Occipital lobe (tissue), 2 donors: ENCODE measurements around the gene RSAD1. TPM values are rescaled to one million over a fixed set of nuclear protein-coding genes. Genes with fewer than 3 reads are reported as not detected.

ENCODE experiments used
- DNase-seq: peaks from one replicate; lab custom pipeline; 2025; lab: John Stamatoyannopoulos, UW
- total RNA-seq: library from RNA; depleted of rRNA; stranded (reverse); fragments of >200 nt; gene quantifications from one replicate; pipeline ENCODE4 v1.2.3, GENCODE V29; 2014

RSAD1 gene
- total RNA-seq, 1 donor from 2014 or later, result 24.2 TPM

DNA sequence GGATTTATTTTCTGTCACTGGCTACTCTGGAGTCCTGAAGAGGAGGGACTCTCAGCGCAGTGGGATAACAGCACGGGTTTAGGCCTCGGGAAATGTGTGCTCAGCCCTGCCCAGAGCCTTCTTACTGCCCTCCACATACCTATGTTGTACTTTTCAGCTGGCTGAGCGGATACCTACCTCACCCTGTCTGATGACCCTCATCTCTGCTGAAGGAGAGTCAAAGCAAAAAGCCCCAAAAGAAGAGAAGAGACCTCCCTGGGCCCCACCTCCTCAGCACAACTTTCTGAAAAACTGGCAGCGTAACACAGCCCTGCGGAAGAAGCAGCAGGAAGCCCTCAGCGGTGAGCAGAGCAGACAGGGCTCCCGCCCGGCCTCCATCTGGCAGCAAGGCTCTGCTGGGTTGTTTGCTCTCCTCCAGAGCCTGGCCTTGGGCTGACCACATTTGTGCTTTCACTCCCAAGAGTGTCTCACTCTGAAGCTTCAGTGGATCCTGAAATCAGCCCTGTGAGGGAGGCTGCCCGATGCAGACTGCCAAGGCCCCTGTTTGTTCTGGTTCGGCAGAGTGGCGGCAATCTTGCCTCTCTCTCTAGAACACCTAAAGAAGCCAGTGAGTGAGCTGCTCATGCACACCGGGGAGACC, 39.8 kb downstream of the RSAD1 start:
- no peak for DNase-seq

DNA sequence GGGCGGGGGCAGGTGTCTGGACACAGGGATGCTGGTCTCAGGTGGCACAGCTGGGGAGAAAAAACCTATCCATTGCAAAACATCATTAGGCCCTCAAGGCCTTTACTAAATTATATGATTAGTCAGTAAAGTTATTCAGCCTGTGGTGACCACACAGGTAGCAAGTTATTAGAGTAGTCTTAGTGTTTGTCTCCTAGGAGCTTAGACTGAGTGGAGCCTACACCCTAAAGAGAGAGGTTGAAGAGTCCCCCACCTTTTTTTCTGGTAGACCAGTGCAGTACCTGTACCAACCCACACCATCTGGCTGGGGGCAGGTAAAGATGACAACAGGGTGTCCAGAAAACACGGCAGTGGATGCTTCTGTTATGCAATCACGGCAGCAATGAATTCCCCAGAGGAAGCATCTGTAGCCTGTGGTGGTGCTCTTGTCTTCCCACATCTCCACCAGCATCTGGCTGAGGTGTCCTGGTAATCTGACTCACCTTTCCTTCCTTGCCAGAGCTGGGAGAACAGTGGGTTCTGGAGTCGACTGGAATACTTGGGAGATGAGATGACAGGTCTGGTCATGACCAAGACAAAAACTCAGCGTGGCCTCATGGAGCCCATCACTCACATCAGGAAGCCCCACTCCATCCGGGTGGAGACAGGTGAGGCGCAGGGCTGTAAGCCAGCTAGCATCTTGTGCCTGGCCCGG, 40.6 kb downstream of the RSAD1 start:
- no peak for DNase-seq

DNA sequence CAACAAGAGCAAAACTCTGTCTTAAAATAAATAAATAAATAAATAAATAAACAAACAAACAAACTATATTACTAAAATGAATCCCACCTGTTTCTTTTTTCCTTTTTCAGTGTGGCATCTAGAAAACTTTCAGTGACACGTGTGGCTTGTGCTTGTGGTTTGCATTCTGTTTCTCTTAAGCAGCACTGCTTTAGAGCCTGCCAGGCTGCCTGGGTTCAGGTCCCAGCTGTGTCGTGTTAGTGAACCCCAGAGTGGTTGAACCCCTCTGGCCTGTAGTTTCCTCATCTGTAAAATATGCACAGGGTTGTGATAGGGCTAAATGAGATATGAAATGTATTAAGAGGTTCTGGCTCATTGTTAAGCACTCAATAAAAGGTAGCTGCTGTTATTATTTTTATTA, 41.8 kb downstream of the RSAD1 start:
- DNase-seq, result no peak

DNA sequence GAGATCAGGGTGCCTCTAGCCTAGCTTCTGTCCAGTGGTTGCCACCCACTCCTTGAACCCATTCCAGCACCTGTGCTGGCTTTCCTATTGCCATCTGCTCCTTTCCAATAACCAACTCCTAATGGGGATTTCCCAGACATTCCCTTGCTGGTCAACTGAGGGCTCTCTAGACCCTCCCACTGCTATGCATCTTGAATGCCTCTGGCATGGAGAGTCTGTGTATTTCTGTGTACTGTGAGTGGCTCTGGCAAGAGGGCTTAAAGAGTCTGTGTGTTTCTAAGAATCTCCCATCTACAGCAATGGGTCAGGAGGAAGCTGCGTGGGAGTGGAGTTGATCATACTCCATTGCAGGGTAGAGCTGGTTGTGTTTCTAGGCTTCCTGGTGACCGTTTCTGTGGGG, 42.9 kb downstream of the RSAD1 start:
- DNase-seq, result no peak

DNA sequence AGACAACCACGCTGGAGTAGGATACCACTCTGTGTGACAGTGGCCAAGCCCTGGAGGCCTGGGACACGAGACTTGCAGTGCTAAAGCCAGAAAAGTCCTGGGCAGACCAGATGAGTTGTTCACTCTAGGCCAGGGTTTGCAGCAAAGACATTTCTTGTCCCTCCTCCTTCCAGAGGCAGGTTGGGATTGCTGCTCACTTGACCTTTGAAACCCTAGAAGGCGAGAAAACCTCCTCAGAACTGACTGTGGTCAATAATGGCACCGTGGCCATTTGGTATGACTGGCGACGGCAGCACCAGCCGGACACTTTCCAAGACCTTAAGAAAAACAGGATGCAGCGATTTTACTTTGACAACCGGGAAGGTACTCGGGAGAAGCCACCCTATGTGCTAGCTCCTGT, 44.1 kb downstream of the RSAD1 start:
- no peak for DNase-seq

DNA sequence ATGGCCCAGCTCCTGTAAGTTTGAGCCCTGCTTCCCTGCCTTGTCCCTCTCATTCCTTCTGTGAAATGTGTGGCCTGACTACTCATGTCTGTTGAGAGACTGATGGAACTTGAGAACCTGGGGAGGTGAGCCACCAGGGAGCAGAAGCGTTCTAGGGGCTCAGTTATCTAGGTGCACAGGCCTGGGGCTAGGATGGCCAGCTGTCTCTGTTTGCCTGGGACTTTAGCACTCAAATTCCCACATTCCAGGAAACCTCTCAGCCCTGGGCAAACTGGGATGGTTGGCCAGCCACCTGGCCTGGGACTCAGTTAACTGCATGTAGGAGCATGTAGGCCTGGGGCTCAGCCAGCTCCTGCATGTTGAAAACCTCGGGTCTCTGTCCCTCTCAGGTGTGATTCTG, 44.5 kb downstream of the RSAD1 start:
- no peak for DNase-seq

DNA sequence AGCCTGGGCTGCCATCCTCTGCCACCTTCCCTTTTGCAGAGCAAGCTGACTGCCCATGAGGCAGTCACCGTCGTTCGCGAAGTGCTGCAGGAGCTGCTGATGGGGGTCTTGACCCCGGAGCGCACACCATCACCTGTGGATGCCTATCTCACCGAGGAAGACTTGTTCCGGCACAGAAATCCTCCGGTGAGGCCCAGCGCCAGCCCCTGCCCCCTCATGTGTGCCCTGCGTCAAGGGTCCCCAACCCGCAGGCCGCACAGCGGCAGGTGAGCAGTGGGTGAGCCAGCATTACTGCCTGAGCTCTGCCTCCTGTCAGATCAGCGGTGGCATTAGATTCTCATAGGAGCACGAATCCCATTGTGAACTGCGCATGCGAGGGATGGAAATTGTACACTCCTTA, 46.2 kb downstream of the RSAD1 start:
- no peak for DNase-seq

DNA sequence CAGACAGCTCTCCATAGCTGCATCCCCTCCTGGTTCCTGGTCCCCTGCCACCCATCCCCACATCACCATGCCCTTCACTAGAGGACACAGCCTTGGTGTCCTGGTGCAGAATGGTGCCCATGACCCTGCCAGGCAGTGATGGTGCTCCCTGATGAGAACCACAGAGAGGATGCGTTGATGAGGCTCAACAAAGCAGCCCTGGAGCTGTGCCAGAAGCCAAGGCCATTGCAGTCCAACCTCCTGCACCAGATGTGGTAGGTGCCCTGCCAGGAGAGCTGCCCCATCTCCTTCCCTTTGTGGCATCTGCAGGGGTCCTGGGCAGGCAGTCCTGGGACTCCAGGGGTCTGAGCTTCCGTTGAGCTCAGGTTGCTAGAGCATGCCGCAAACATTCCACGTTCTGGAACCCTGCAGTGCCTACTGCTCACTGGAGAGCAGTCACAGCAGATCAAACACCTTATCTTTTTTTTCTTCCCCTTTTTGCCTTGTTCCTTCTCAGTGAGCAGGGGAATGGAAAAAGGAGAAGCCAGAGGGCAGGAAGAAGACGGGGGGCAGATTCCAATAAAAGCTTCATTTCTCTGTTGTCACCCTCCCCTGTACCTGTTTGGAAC, 48.6 kb downstream of the RSAD1 start:
- no peak for DNase-seq

DNA sequence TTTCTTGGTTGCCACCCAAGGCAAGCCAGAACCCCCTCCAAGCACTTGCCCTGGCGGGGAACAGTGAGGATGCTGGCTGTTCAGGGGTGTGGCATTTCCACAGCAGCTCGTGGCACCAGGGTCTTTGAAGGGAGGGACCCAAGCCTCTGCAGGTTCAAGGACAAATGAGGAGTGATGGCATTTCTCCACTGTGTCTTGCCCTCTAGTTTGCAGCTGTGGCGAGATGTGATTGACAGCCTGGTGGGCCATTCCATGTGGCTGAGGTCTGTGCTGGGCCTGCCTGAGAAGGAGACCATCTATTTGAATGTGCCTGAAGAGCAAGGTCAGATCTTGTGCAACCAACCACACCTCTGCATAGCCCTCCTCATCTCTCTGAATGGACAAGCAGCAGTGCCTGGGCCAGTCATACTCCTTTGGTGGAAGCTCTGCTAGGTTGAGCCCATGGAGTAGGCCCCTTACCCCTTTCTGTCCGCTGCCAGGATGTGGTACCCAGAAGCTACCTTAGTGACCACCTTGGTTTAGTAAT, 49.4 kb downstream of the RSAD1 start:
- no peak for DNase-seq

DNA sequence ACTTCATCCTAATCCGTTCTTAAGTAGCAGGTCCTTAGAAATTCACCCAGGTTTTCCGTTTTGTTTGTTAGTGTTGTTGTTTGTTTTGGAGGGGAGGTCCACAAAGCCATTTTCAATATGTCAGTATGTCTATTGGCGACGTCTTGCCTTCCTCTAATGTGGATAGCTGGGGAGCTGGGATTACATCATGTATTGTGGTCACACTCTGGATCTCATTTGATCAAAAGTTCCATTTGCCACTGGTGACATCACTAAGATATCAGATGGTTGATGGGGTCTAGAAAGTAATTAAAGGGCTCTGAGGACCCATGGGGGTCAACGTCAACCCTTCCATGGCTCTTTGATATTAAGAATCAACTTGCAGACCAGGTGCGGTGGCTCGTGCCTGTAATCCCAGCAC, 51.2 kb downstream of the RSAD1 start:
- no peak for DNase-seq

DNA sequence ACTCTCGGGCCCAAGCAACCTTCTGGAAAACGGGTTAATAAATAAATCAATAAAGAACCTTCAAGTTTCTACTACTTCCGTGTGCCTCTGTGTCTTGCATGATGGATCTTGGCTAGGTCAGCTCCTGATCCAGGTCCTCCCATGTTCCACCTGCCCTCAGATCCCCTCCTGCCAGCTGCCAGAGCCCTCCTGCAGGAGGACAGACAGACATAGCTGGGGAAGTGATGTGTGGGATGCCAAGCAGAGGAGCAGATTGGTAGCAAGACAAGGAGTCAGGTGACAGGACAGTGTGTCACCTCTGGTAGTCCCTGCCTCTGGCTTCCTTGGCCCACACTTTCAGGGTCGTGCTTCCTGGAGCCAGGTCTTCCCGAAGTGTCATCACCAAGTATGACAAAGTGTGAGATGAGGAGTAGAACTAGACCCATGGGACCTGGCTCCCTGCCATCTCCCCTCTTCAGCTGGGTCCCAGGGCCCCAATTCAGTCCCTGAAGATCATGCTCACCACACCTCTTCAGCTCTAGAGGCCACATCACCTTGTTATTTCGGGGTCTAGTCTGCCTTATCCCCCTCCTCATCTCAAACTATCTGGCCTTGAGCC, 52.9 kb downstream of the RSAD1 start:
- no peak for DNase-seq

DNA sequence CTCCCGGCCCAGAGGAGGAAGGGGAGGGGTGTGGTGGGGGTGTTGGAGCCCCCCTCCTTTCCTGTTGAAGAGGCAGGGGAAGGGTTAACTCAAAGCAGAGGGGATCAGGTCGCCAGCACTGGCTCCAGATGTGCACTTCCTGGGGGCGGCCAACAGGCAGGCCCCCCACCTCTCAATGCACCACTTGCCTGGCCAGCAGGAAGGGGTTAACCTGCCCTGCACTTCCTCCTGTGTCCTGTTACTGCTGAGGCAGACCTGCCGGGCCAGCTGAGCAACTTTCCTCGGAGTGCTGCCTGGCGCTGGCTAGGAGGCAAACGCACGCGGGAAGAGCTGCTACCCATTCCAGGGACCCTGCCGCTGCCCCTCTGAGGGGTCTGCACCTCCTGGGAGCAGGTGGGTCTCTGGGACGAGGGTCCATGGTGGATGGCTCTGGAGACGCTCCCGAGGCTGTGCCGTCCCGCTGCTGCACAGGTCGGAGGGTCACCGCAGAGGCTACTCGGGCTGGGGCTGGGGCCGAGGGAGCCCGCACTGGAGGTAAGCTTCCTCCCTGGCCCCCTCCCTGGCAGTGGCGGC, 53.9 kb downstream of the RSAD1 start, which contains the start of gene EPN3:
Gene EPN3, plus strand, starts transcription at position 284 of the 573 bp plus-strand sequence. CDS start 3,822 bp downstream, outside the sequence.
- no peak for DNase-seq

DNA sequence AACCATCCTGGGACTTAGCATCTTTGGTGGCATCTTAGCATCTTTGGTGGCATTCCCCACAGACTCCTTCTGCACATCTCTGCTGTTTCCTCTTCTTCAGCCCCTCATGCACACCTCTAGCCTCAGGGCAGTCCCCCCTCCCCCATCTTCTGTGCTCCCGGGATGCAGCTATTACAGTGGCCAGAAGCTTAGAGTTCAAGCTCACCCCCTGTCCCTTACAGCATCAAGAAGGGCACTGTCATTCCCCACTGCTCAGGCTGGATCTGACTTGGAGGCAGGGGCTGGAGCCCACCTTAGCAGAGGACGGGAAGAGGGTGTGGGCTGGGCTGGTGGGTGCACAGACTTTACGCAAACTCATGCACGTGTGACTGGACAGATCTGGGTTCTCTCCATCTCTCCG, 54.5 kb downstream of the RSAD1 start:
- DNase-seq, result no peak

DNA sequence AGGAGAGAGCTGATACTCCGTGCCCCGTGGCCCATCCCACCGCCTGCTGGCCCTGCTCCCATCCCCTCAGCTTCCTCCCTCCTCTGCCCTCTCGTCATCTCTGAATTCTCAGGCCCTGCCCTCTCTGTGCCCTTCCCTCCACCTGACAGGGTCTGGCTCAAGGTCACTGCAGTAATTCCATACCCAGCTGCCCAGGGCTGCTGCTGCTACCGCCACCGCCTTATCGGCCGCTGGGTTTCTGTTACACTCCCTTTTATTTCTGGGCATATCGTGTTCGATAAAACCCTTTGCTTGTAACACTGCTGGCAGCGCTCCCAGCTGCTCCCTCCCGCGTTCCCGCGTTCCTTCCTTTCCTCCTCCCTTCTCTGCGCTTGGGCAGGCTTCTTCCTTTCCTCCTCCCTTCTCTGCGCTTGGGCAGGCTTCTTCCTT, 55.1 kb downstream of the RSAD1 start:
- peak; percentile 13 for DNase-seq

DNA sequence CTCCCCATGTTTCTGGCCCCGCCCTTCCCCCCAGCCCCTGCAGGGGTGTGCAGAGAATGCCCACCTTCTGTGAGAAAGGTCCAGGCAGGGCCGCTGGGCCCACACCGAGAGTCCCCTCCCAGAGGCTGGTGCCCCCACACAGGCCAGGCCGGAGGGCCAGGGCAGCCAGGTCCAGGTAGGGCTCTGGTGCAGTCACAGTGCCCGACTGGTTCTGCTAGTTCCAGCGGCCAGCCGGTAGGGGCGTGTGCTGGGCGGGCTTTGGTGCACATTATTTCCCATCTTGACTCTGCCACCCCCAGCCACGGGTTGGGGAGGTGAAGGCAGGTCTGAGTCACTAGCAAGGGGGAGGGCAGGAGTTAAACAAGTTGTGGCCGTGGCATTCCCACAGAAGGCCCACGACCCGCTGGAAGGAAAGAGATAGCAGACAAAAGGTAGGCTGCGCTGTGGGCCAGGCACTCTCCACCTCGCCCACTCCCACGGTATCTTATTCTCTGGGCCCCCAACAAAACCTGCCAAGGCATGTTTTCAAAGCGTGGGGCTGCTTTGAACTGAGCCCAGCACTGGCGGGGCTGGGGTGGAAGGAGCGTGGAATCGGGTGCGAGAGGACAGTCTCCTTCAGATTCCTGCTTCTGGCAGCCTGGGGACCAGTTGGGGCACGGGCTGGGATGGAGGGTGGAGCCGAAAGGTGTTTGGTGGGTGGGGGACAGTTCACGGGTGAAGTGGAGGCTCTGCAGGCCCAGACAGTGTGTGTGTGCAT, 55.7 kb downstream of the RSAD1 start:
- DNase-seq, result no peak

DNA sequence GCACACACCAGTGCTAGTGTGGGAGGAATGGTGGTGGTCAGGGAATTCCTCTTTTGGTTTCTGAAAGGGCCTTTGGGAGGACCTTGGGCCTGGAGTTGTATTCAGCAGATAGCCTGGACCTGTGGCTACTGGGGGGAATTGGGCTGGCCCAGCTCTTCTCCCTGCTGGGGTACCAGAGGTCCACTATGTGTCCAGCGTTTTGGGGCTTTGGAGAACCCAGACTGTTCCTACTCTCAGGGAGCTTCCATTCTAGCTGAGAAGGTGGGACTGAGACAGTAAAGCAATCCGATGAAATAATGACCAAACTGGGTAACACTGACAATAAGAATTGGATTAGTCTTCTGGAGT, 56.3 kb downstream of the RSAD1 start:
- no peak for DNase-seq

DNA sequence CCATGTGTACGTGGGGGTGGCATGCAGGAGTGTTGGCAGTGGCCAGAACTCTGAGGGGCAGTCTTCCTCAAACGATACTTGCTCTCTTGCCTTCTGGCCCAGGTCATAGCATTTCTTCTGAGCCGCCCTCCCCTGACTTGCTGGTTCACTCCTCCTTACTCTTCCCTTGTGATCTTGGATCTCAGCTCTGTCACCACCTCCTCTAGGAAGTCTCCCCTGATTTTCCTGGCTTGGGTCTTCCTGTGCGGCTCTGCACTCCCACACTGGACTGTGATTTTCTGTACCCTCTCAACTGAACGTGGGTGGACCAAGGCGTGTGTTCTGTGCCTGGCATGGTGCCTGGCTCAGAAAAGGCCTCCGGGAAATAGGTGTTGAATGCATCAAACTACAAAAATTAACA, 56.7 kb downstream of the RSAD1 start:
- peak; percentile 24 for DNase-seq
